Mononuclear cell (primary cell): ENCODE measurements around the gene PI4KA. TPM values are rescaled to one million over a fixed set of nuclear protein-coding genes. Genes with fewer than 3 reads are reported as not detected.

Experiments used
- H3K27me3 ChIP-seq: 2 replicates; pipeline ENCODE4 v1.6.0; 2011; ENCODE audit warnings: low read length, control low read depth; ENCODE audit not compliant: insufficient read depth
- H3K4me1 ChIP-seq: 2 replicates; pipeline ENCODE4 v1.5.1; 2011; ENCODE audit warnings: mild to moderate bottlenecking, low read length, control low read depth; ENCODE audit not compliant: insufficient read depth
- H3K4me3 ChIP-seq: 2 replicates; pipeline ENCODE4 v1.5.1; 2011; ENCODE audit warnings: mild to moderate bottlenecking, low read length, moderate library complexity
- H3K9me3 ChIP-seq: 2 replicates; pipeline ENCODE4 v1.5.1; 2011; ENCODE audit warnings: low read depth, mild to moderate bottlenecking, control low read depth, low read length
- total RNA-seq: library from RNA; depleted of rRNA; stranded (reverse); fragments of >200 nt; gene quantifications from one replicate; pipeline ENCODE4 v1.2.3, GENCODE V29; 2012

PI4KA gene
- total RNA-seq, 1 donor, result 83.0 TPM

- peaks cover 8% of the 10 kb centered on the region for H3K27me3 ChIP-seq
- no peaks in the 10 kb centered on the region for H3K9me3 ChIP-seq
- no peak overlapping the region for H3K4me3 ChIP-seq
- no peaks in the 10 kb centered on the region for H3K4me1 ChIP-seq
These were observed 200.0 kb downstream of the PI4KA start for GRCh38 chr22:20658433-20659222.

GRCh38 chr22:20657963-20658362 lies 200.6 kb downstream of the PI4KA start:
- H3K27me3 ChIP-seq, result peaks cover 8% of the 10 kb centered on the region
- no peaks in the 10 kb centered on the region for H3K4me1 ChIP-seq
- no peak overlapping the region for H3K4me3 ChIP-seq
- H3K9me3 ChIP-seq, result no peaks in the 10 kb centered on the region

Other genes starting within 250 kb of the PI4KA start
- not detected for gene SERPIND1, start 84.7 kb downstream of the PI4KA start, total RNA-seq
- gene SNAP29, start 196 bp upstream of the PI4KA start, total RNA-seq, result 11.5 TPM
- gene CRKL, start 58.6 kb upstream of the PI4KA start, total RNA-seq, result 51.9 TPM
- gene AIFM3, start 108.4 kb upstream of the PI4KA start, total RNA-seq, result 5.2 TPM
- gene LZTR1, start 123.5 kb upstream of the PI4KA start, total RNA-seq, result 24.8 TPM
- 58.2 TPM for gene THAP7, start 143.3 kb upstream of the PI4KA start, total RNA-seq
- 0.21 TPM for gene P2RX6, start 156.4 kb upstream of the PI4KA start, total RNA-seq
- not detected for gene SLC7A4, start 173.8 kb upstream of the PI4KA start, total RNA-seq
- not detected for gene LRRC74B, start 187.1 kb upstream of the PI4KA start, total RNA-seq